ENCODE data around the gene ZNF775. TPM values are rescaled to one million over a fixed set of nuclear protein-coding genes. Genes with fewer than 3 reads are reported as not detected.
A peak's percentile ranks its signal among the peaks of the same experiment; 100 is the strongest.

Gene ZNF775
- total RNA-seq, 1 donor from 2014 or later: 10.1 TPM

DNA sequence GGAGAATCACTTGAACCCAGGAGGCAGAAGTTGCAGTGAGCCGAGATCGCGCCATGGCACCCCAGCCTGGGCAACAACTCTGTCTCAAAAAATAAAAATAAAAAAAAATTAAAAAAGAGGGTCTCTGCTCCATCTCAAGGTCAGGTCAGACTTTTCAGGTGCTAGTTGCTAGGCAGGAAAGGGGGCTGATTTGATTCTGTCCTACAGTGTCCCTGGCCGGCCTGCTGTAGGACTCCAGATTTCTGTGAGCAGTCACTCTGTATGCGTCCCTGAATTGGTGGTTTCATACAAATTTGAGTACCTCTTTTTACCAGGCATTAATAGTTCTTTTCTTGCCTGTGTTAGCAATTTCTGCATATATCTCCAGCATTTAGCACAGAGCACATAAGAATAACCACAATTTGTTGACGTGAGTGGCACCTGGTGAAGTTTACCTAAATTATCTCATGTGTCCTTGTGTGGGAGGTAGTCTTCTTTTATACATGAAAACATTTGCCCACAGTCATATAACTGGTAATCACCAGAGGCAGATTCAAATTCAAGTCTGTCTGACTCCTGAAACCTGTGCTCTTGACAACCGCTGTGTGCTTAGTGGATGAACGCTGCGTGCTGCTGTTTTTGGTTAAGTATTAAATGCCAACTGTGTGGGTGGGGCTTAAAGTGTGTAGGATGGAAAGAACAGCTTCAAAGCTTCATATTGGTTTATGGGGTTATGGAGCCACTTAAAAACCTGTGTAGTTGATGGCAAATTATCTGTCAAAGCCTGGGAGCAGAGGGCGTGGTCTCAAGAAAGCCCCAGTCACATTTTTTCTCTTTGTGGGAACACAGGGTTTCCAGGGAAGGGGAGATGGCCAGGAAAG lies 3.2 kb upstream of the ZNF775 start:
- Histone ChIP-seq H3K4me3 (ENCODE audit: low read depth, low read length) (no peak overlapping the region), H3K27me3 (ENCODE audit: control insufficient read depth, insufficient read depth, low read length) (no peaks in the 10 kb centered on the region), H3K36me3 (ENCODE audit: control insufficient read depth, insufficient read depth, low read length) (peaks cover 2% of the 10 kb centered on the region)
- TF ChIP-seq, protein P1, sequence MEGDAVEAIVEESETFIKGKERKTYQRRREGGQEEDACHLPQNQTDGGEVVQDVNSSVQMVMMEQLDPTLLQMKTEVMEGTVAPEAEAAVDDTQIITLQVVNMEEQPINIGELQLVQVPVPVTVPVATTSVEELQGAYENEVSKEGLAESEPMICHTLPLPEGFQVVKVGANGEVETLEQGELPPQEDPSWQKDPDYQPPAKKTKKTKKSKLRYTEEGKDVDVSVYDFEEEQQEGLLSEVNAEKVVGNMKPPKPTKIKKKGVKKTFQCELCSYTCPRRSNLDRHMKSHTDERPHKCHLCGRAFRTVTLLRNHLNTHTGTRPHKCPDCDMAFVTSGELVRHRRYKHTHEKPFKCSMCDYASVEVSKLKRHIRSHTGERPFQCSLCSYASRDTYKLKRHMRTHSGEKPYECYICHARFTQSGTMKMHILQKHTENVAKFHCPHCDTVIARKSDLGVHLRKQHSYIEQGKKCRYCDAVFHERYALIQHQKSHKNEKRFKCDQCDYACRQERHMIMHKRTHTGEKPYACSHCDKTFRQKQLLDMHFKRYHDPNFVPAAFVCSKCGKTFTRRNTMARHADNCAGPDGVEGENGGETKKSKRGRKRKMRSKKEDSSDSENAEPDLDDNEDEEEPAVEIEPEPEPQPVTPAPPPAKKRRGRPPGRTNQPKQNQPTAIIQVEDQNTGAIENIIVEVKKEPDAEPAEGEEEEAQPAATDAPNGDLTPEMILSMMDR (IDR thresholded peaks at IDR 0.05; ENCODE audit: insufficient read depth, low read length, poor library complexity, severe bottlenecking): no peak
- no peak for DNase-seq (ENCODE audit: low read depth)

DNA sequence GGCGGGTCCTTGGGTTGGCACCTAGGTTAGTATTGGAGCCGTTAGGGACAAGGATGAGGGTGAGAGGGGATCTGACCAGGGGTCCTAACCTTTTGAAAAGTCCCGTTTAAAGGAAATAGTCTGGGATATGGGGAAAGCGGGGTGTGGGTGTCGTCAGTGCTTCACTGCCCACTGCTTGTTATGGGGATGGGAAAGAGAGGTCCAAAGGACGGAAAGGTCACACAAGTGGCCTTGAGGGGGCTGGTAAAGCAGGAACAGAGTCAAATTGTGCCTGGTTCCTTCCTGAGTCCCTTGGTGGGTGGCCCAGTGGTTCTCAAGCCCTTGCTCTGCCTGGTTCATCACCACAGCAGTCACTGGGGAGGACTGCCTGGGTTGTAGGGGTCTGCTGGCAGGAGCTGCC lies 2.6 kb upstream of the ZNF775 start:
- DNase-seq (ENCODE audit: low read depth): no peak
- H3K4me3 ChIP-seq (ENCODE audit: low read depth, low read length): no peak overlapping the region
- TF ChIP-seq, protein P1 (IDR thresholded peaks at IDR 0.05; ENCODE audit: insufficient read depth, low read length, poor library complexity, severe bottlenecking): no peak
- no peaks in the 10 kb centered on the region for H3K27me3 ChIP-seq (ENCODE audit: control insufficient read depth, insufficient read depth, low read length)
- peaks cover 2% of the 10 kb centered on the region for H3K36me3 ChIP-seq (ENCODE audit: control insufficient read depth, insufficient read depth, low read length)

DNA sequence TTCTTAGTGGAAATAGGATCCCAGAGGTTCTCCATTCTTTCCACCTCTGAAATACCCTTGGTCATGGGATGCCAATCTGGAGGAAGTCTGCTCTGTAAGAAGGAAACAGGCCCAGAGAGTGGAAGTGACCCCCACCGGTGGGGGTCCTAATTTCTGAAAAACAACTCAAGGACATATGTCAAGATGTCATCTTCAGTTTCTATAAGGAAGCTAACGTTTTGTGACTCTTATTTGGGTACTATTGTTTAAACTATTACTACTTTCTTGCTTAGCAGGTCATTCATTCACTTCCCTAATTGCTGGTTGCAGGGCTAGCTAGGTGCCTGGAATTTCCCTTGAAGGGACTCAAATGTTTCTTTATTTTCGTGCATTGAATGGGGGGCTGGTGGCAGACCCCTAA lies 1.9 kb upstream of the ZNF775 start:
- Histone ChIP-seq H3K27me3 (ENCODE audit: control insufficient read depth, insufficient read depth, low read length) (no peaks in the 10 kb centered on the region), H3K36me3 (ENCODE audit: control insufficient read depth, insufficient read depth, low read length) (peaks cover 2% of the 10 kb centered on the region), H3K4me3 (ENCODE audit: low read depth, low read length) (no peak overlapping the region)
- TF ChIP-seq, protein P1 (IDR thresholded peaks at IDR 0.05; ENCODE audit: insufficient read depth, low read length, poor library complexity, severe bottlenecking): no peak
- DNase-seq (ENCODE audit: low read depth): no peak

DNA sequence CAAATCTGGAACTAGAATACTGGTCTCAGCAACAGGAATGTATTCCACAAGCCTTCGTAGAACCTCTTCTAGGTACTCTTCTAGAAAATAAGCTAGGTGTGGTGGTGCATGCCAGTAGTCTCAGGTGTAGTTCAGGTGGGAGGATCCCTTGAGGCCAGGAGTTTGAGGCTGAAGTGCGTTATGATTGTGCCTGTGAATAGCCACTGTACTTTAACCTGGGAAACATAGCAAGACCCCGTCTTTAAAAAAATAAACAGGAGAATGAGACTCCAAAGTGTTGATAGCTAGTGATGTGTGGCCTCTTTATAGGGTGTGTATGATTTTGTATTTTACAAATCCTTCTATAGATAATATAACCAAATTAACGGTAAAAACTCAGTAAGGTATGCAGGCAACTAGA lies 1.5 kb upstream of the ZNF775 start:
- H3K4me3 ChIP-seq (ENCODE audit: low read depth, low read length): no peak overlapping the region
- H3K27me3 ChIP-seq (ENCODE audit: control insufficient read depth, insufficient read depth, low read length): no peaks in the 10 kb centered on the region
- no peak for DNase-seq (ENCODE audit: low read depth)
- TF ChIP-seq, protein P1 (IDR thresholded peaks at IDR 0.05; ENCODE audit: insufficient read depth, low read length, poor library complexity, severe bottlenecking): no peak
- H3K36me3 ChIP-seq (ENCODE audit: control insufficient read depth, insufficient read depth, low read length): peaks cover 2% of the 10 kb centered on the region

DNA sequence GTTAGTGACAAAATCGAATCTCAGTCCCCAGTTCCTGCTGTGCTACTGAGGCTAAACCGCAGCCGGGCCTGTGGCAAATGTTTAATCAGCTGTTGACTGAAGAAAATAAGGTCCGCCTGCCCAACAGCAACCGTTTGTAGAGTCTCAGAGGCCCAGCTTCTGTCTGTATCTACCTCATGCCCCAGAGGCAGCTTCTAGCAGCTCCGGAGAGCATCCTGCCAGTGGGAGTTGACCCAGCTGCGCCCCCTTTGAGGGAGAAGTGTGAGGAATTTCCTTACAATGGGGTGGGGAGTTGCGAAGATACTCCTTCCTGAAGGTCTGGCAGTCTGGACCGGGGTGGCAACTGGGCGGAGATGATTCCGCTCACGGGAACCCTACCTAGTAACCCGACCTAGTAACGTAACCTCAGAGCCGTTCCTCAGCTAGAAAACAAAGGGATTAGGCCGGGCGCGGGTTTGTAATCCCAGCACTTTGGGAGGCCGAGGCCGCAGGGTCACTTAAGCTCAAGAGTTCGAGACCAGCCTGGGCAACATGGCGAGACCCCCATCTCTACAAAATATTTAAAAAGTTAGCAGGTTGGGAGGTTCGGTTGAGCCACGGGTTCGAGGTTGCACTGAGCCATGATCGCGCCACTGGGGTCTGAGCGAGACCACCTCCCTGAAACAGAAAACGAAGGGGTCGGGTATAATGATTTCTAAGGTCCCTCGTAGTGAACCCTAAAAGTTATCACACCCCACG lies 846 bp upstream of the ZNF775 start:
- TF ChIP-seq, protein P1 (IDR thresholded peaks at IDR 0.05; ENCODE audit: insufficient read depth, low read length, poor library complexity, severe bottlenecking): peak; percentile 41
- Histone ChIP-seq H3K36me3 (ENCODE audit: control insufficient read depth, insufficient read depth, low read length) (peaks cover 2% of the 10 kb centered on the region), H3K4me3 (ENCODE audit: low read depth, low read length) (peak overlapping the region; percentile 69), H3K27me3 (ENCODE audit: control insufficient read depth, insufficient read depth, low read length) (no peaks in the 10 kb centered on the region)
- DNase-seq (ENCODE audit: low read depth): peak; percentile 67
